PC-9 (cell line): ENCODE data around the gene PSME1.

ENCODE experiments used
- CTCF ChIP-seq: fragments of 200-600 bp; sonication (generic); conservative IDR thresholded peaks from 2 replicates; pipeline ENCODE4 v1.6.1; 2017; ENCODE audit warnings: mixed run types, antibody characterized with exemption, mild to moderate bottlenecking, moderate library complexity
- EZH2 ChIP-seq: fragments of 200-600 bp; sonication (generic); IDR thresholded peaks from 2 replicates; pipeline ENCODE4 v1.8.0; 2017; ENCODE audit warnings: antibody characterized with exemption, low read depth

DNA sequence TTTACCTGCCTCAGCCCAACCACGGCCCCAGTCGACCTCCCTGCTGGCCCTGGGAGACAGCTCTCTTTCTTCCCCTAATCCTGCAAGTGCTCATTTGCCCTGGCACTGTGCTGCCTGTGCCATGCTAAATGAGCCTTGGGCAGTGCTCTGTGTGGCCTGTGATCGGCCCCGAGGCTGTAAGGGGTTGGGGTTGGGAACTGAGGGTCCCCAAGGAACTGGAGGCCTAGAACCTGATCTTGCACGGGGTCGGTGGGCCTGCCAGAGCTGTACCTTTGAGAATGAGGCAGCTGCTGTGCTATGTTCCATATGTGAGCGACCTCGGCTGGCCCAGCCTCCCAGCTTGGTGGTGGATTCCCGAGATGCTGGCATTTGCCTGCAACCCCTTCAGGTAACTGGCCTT, 14.1 kb downstream of the PSME1 start:
- TF ChIP-seq CTCF (no peak), EZH2 (no peak)
